ENCODE data around the gene KLK15. TPM values are rescaled to one million over a fixed set of nuclear protein-coding genes. Genes with fewer than 3 reads are reported as not detected.

KLK15 gene
- not detected in 2 replicates for total RNA-seq
- not detected in 2 replicates for polyA plus RNA-seq
- not detected in 2 replicates for polyA plus RNA-seq (2011; cell fraction: cytosol; rRNA removed)
- not detected in 2 replicates for polyA plus RNA-seq (2011; cell fraction: nucleus; rRNA removed)
- polyA plus RNA-seq (2012), result not detected in 2 replicates
- not detected in 2 replicates for polyA minus RNA-seq
- not detected for polyA minus RNA-seq (2011; cell fraction: cytosol; rRNA and poly(A)+ RNA removed)
- polyA minus RNA-seq (2011; cell fraction: nucleus; rRNA and poly(A)+ RNA removed), result not detected in 2 replicates
- Bru-seq, nascent RNA, result not detected
- not detected for BruChase-seq, experiment 1, labeled RNA remaining after a 6-hour chase
- not detected for BruChase-seq, experiment 2, labeled RNA remaining after a 2-hour chase
- long read RNA-seq, result 0 reads

GRCh38 chr19:50833117-50833801, at the start of gene KLK15:
Gene KLK15, minus strand, starts transcription at chr19:50833574. Its CDS starts 2,082 bp downstream, at chr19:50831492.
- ChIA-PET POLR2A (no interaction called here), CTCF (no interaction called here)
- H2AFZ ChIP-seq (ENCODE audit: low read depth, low read length), result no peak within 1 kb of the TSS
- DNase-seq (ENCODE audit: low read depth, low spot score), result no peak
- H3K9me1 ChIP-seq (replicated peaks; ENCODE audit: control insufficient read depth, extremely low read depth, insufficient read depth, low read length), result no peaks in the 10 kb centered on the region
- H3K27ac ChIP-seq (ENCODE audit: insufficient read depth, low read depth, low read length), result no peak within 1 kb of the TSS
- intact Hi-C loops (cut with micrococcal nuclease) (no loop called here), dilution Hi-C loops (cut with MboI; ENCODE audit: extremely low pct_ligation_motif_present, low sequenced_read_pairs) (no loop called here)
- H3K4me3 ChIP-seq (replicated peaks in 1 of 3; ENCODE audit: insufficient read depth in 1 of 3, low read depth in 1 of 3, low read length in 3 of 3), result no peak within 1 kb of the TSS
- TF ChIP-seq, protein P1, sequence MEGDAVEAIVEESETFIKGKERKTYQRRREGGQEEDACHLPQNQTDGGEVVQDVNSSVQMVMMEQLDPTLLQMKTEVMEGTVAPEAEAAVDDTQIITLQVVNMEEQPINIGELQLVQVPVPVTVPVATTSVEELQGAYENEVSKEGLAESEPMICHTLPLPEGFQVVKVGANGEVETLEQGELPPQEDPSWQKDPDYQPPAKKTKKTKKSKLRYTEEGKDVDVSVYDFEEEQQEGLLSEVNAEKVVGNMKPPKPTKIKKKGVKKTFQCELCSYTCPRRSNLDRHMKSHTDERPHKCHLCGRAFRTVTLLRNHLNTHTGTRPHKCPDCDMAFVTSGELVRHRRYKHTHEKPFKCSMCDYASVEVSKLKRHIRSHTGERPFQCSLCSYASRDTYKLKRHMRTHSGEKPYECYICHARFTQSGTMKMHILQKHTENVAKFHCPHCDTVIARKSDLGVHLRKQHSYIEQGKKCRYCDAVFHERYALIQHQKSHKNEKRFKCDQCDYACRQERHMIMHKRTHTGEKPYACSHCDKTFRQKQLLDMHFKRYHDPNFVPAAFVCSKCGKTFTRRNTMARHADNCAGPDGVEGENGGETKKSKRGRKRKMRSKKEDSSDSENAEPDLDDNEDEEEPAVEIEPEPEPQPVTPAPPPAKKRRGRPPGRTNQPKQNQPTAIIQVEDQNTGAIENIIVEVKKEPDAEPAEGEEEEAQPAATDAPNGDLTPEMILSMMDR (IDR thresholded peaks at IDR 0.05; ENCODE audit: extremely low read depth in 1 of 2, insufficient read depth in 1 of 2, low read depth in 1 of 2, low read length in 2 of 2), result no peak
- TF ChIP-seq MAX (IDR thresholded peaks at IDR 0.05; ENCODE audit: insufficient read depth, insufficient read length) (no peak), GATA2 (IDR thresholded peaks at IDR 0.05; ENCODE audit: insufficient read depth, insufficient read length, low read depth, low read length) (no peak), JUN (IDR thresholded peaks at IDR 0.05; ENCODE audit: borderline replicate concordance, insufficient read depth, insufficient read length, low read depth) (no peak), MYC (IDR thresholded peaks at IDR 0.05; ENCODE audit: low read depth, low read length) (no peak), POLR2A (IDR thresholded peaks at IDR 0.05; ENCODE audit: low read depth, low read length) (no peak), POLR2AphosphoS5 (IDR thresholded peaks at IDR 0.05; ENCODE audit: insufficient read depth, low read depth, low read length) (no peak), FOS (IDR thresholded peaks at IDR 0.05; ENCODE audit: borderline replicate concordance, insufficient read depth, low read length) (no peak), EZH2 (IDR thresholded peaks at IDR 0.05; ENCODE audit: borderline replicate concordance, low read depth, low read length, severe bottlenecking) (no peak)
- H4K20me1 ChIP-seq (replicated peaks; ENCODE audit: control insufficient read depth, extremely low read depth, insufficient read depth, low read length), result no peaks in the 10 kb centered on the region
- no peak within 1 kb of the TSS for H3K4me2 ChIP-seq (ENCODE audit: insufficient read depth, low read length)
- no peaks in the 10 kb centered on the region for H3K9me3 ChIP-seq (replicated peaks; ENCODE audit: control insufficient read depth, insufficient read depth, low read length)
- FAIRE-seq, result no peak
- no peak within 1 kb of the TSS for H3K9ac ChIP-seq (replicated peaks; ENCODE audit: extremely low read depth, insufficient read depth, low read length)
- no TSS peak for BruUV-seq (replicated peaks)
- no peaks in the 10 kb centered on the region for H3K36me3 ChIP-seq (ENCODE audit: control insufficient read depth in 2 of 2, extremely low read depth in 1 of 2, insufficient read depth in 2 of 2, low read length in 2 of 2)
- H3K4me1 ChIP-seq (ENCODE audit: control insufficient read depth, extremely low read depth, insufficient read depth, low read length), result peaks cover 4% of the 10 kb centered on the region
- no peaks in the 10 kb centered on the region for H3K27me3 ChIP-seq (ENCODE audit: control insufficient read depth in 2 of 2, insufficient read depth in 2 of 2, low read length in 2 of 2)
- no peaks in the 10 kb centered on the region for H3K79me2 ChIP-seq (ENCODE audit: control insufficient read depth, insufficient read depth, low read length)

Data from endothelial cell of umbilical vein (primary cell).